Measurements from ENCODE around the gene NELFE.

DNA sequence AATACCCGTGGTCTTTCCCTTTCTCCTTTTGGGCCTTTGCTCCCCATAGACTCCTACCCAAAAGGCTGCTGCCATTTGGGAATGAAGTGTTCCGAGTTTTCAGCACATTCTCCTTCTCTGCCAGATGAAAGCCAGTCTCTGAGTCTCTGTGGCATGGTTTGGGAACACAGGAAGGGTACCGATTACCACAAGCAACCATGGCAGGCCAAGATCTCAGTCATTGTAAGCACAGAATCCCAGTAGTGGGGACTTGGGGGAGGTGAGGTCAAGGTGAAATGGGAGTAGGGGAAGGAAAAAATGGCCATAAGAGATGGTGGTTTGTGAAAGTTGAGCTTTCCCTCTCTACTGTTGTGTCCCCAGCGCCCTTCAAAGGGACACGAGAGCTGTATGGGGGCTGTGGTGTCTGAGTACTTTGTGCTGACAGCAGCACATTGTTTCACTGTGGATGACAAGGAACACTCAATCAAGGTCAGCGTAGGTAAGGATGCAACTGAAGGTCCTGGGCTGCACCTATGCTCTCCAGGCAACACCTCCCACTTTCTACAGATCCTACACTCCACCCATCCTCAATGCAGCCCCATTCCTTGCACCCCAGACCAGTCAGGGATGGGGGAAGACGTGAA, 8.7 kb downstream of the NELFE start:
- TF ChIP-seq POLR2A (IDR thresholded peaks at IDR 0.05): no peak
- TF ChIP-seq, protein P1, sequence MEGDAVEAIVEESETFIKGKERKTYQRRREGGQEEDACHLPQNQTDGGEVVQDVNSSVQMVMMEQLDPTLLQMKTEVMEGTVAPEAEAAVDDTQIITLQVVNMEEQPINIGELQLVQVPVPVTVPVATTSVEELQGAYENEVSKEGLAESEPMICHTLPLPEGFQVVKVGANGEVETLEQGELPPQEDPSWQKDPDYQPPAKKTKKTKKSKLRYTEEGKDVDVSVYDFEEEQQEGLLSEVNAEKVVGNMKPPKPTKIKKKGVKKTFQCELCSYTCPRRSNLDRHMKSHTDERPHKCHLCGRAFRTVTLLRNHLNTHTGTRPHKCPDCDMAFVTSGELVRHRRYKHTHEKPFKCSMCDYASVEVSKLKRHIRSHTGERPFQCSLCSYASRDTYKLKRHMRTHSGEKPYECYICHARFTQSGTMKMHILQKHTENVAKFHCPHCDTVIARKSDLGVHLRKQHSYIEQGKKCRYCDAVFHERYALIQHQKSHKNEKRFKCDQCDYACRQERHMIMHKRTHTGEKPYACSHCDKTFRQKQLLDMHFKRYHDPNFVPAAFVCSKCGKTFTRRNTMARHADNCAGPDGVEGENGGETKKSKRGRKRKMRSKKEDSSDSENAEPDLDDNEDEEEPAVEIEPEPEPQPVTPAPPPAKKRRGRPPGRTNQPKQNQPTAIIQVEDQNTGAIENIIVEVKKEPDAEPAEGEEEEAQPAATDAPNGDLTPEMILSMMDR (IDR thresholded peaks at IDR 0.05): no peak

Data from Peyer's patch (tissue), 4 donors.